GM21723 (cell line): ENCODE data around the gene CCDC59.

ENCODE experiments used
- ATAC-seq: cut with Tn5 transposase; IDR thresholded peaks from one replicate; pipeline ENCODE4 v1.9.1; 2021; ENCODE audit warnings: mild to moderate bottlenecking, moderate library complexity; ENCODE audit not compliant: unreplicated experiment

CCDC59 gene

GRCh38 chr12:82319276-82319675 is 38.9 kb downstream of the CCDC59 start:
- ATAC-seq = no peak

- no peak for ATAC-seq
Measured at GRCh38 chr12:82314406-82314892, 43.7 kb downstream of the CCDC59 start.
